Activated T-helper 17 cell treated with anti-CD3 and anti-CD28 coated beads, Interleukin-2, amount 50 U/mL, for 72 hours (primary cell): ENCODE results near the gene LRRC37A3. TPM values are rescaled to one million over a fixed set of nuclear protein-coding genes. Genes with fewer than 3 reads are reported as not detected.
"Not testable (repeated sequence)": the region's sequence is repeated elsewhere in the genome, so short reads cannot be mapped to it uniquely, and the experiment has no call there.

Experiments used
- ATAC-seq: fragments of 150-1000 bp; cut with Tn5 transposase; replicated peaks from 2 replicates; pipeline ENCODE4 v1.10.0; 2021; ENCODE audit warnings: mild to moderate bottlenecking, moderate library complexity
- H3K27ac Mint-ChIP-seq: one replicate; pipeline ENCODE4 v1.8.0; 2022; ENCODE audit warnings: mixed read lengths
- H3K27me3 Mint-ChIP-seq: one replicate; pipeline ENCODE4 v1.8.0; 2022; ENCODE audit warnings: mixed read lengths
- H3K36me3 Mint-ChIP-seq: one replicate; pipeline ENCODE4 v1.8.0; 2022; ENCODE audit warnings: low read depth, mild to moderate bottlenecking, mixed read lengths
- H3K4me1 Mint-ChIP-seq: one replicate; pipeline ENCODE4 v1.8.0; 2022; ENCODE audit warnings: mixed read lengths
- H3K4me3 Mint-ChIP-seq: one replicate; pipeline ENCODE4 v1.8.0; 2022; ENCODE audit warnings: mild to moderate bottlenecking, mixed read lengths
- H3K9me3 Mint-ChIP-seq: one replicate; pipeline ENCODE4 v1.8.0; 2022; ENCODE audit warnings: mixed read lengths
- total RNA-seq, 2 donors: library from RNA; stranded (reverse); gene quantifications; one replicate each; pipeline ENCODE4 v1.2.3, GENCODE V29; 2022

Gene LRRC37A3
- total RNA-seq, 2 donors from 2014 or later = 10.1 to 17.4 TPM

GRCh38 chr17:64829824-64830630, 89.3 kb downstream of the LRRC37A3 start:
- not testable (repeated sequence) for H3K4me1 Mint-ChIP-seq, H3K4me3 Mint-ChIP-seq, H3K9me3 Mint-ChIP-seq, H3K27me3 Mint-ChIP-seq, ATAC-seq, H3K27ac Mint-ChIP-seq
- H3K36me3 Mint-ChIP-seq = peaks cover 22% of the 10 kb centered on the region

GRCh38 chr17:64829068-64829467, 90.2 kb downstream of the LRRC37A3 start:
- not testable (repeated sequence) for H3K9me3 Mint-ChIP-seq, H3K27me3 Mint-ChIP-seq, H3K27ac Mint-ChIP-seq, ATAC-seq, H3K4me3 Mint-ChIP-seq, H3K4me1 Mint-ChIP-seq
- H3K36me3 Mint-ChIP-seq = peaks cover 31% of the 10 kb centered on the region

GRCh38 chr17:64818904-64819303, 100.4 kb downstream of the LRRC37A3 start:
- not testable (repeated sequence) for H3K4me3 Mint-ChIP-seq, ATAC-seq, H3K4me1 Mint-ChIP-seq, H3K27ac Mint-ChIP-seq, H3K9me3 Mint-ChIP-seq, H3K27me3 Mint-ChIP-seq
- peaks cover 68% of the 10 kb centered on the region for H3K36me3 Mint-ChIP-seq

DNA sequence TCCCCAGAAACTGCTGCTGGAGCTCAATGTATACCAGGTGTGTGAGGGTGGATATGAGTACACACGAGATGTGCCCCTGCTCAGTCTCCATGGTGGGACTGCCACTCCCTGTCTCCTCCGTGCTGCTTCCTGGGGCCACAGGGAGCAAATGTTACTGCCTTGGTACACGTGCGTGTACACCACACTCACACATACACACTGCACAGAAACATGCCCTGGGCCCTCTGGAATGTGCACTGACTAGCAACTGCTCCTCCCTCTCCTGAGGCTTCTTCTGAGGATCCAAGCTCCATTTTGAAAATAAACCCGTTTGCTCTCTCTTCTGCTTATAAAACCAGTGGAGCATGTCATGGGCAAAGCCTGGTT, 103.5 kb downstream of the LRRC37A3 start:
- not testable (repeated sequence) for H3K27ac Mint-ChIP-seq, H3K4me3 Mint-ChIP-seq, ATAC-seq, H3K4me1 Mint-ChIP-seq, H3K9me3 Mint-ChIP-seq, H3K27me3 Mint-ChIP-seq
- peaks cover 51% of the 10 kb centered on the region for H3K36me3 Mint-ChIP-seq

DNA sequence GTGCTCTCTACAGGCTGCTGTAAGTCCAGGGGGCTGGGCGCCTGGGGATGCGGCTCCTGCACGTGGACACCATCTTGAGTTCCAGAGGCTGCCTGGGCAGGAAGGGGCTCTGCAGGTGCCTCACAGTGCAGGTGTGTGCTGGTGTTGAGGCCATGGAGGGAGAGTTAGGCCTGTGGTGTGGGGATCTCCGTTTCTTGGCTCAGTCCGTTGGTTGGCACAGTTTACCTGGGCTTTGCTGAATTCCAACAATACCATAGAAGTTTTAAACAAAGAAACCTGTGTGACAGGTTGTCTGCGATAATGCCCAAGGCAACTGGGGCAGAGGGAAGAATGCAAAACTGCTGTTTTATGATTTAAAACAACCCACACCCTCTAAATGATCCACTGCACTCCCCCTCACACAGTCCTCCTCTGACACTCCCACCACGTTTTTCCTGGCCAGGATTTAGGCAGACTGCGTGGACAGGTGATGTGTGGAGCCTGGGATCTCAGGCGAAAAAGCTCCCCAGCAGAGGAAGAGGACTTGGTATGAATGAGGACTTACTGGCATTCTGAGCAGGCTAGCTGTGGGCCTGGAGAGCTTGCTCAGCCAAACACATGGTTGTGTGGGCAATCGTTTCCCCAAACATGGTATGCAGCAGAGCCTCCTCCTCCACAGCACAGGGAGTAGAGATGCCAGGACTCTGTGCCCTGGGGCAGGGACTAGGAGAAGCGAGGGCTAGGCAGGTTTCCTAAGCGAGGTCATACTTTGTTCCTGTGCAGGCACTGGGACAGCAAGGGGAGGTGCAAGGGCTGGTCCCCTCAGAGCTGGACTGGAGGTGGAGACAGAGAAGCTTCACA, 104.1 kb downstream of the LRRC37A3 start:
- not testable (repeated sequence) for H3K27me3 Mint-ChIP-seq

DNA sequence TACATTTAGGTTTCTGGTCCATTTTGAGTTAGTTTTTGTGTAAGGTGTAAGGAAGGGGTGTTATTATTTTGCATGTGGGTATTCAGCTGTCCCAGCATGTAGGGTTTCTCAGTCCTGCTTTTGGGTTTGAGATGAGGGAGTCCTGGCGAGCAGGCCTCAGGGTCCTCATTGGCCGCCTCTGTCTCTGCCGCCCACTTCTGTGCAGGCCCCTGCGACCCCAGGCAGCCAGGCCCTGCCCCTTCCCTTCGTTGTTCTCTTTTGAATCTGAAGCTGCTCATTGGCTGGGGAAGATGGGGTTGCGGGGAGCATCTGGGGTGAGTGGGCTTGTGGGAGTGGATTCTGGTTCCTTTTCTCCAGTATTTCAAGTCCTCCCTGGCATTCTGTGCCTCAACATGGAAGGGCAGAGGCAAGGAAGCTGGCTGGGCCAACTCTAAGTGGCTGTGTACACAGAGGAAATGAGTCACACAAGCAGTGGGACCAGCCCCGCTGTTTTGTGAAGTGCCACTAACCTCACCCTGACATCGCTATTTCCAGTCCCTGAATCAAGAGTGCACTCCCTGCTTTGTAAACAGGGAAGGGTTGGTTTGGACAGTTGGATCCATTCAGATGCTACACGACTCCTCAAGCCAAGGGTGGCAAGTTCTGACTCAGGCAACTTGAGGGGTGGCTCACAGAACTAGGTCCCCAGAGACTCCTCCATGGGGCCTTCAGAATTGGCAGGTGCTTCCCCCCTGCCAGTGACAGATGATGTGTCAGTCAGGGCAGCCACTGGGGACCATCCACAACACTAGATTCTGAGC, 110.9 kb downstream of the LRRC37A3 start:
- Mint-ChIP-seq H3K4me3 (peak overlapping the region; percentile 75), H3K36me3 (peaks cover 23% of the 10 kb centered on the region), H3K27ac (peak overlapping the region; percentile 93)
- not testable (repeated sequence) for H3K27me3 Mint-ChIP-seq, H3K4me1 Mint-ChIP-seq, H3K9me3 Mint-ChIP-seq
- peak; percentile 96 for ATAC-seq

More for the DNA sequence above, 104.1 kb downstream of the LRRC37A3 start:
- H3K27ac Mint-ChIP-seq, H3K4me1 Mint-ChIP-seq, ATAC-seq, H3K9me3 Mint-ChIP-seq, H3K4me3 Mint-ChIP-seq: not testable (repeated sequence)
- peaks cover 45% of the 10 kb centered on the region for H3K36me3 Mint-ChIP-seq

Other genes with a start within 250 kb of the LRRC37A3 start
- 10 to 100 TPM; 63.9 to 65.1 TPM for gene GNA13, start 137.3 kb upstream of the LRRC37A3 start, total RNA-seq
- gene RGS9, start 217.9 kb upstream of the LRRC37A3 start, total RNA-seq = 1 to 10 TPM; 5.1 to 7.5 TPM